Heart right ventricle (tissue), 16 donors: Measurements from ENCODE around the gene PRKCE. TPM values are rescaled to one million over a fixed set of nuclear protein-coding genes. Genes with fewer than 3 reads are reported as not detected.

Experiments used
- ATAC-seq, 8 donors: fragments of 200-7000 bp; cut with Tn5 transposase; one replicate each; pipeline ENCODE4 v1.9.1; 2020; ENCODE audit warnings: mild to moderate bottlenecking in 8 of 8, moderate library complexity in 8 of 8, moderate number of reproducible peaks in 1 of 8
- DNase-seq, 2 donors: peaks; one replicate each; pipeline ENCODE4 v3.0.0-alpha.2; 2020
- H3K27ac ChIP-seq, 10 donors: fragments of 200-600 bp; sonication (generic) in 2 of 10; one replicate each; pipeline versions ENCODE4 v1.5.0 to v1.8.0; 2020 to 2022; ENCODE audit warnings: mild to moderate bottlenecking in 3 of 10
- H3K27me3 ChIP-seq, 7 donors: fragments of 200-600 bp; one replicate each; pipeline ENCODE4 v1.8.0; 2021 to 2022; ENCODE audit warnings: mild to moderate bottlenecking in 2 of 7
- H3K36me3 ChIP-seq, 9 donors: fragments of 200-600 bp; sonication (generic) in 1 of 9; one replicate each; pipeline versions ENCODE4 v1.5.0 to v1.8.0; 2020 to 2022; ENCODE audit warnings: mild to moderate bottlenecking in 2 of 9
- H3K4me1 ChIP-seq, 9 donors: fragments of 200-600 bp; sonication (generic) in 1 of 9; one replicate each; pipeline versions ENCODE4 v1.5.0 to v1.8.0; 2020 to 2022; ENCODE audit warnings: mild to moderate bottlenecking in 4 of 9
- H3K4me3 ChIP-seq, 10 donors: fragments of 200-600 bp; sonication (generic) in 2 of 10; one replicate each; pipeline versions ENCODE4 v1.5.0 to v1.8.0; 2020 to 2022; ENCODE audit warnings: mild to moderate bottlenecking in 7 of 10, moderate library complexity in 2 of 10
- H3K9me3 ChIP-seq, 11 donors: fragments of 200-600 bp in 10 of 11; sonication (generic) in 2 of 11; one replicate each; pipeline versions ENCODE4 v1.5.0 to v1.8.0; 2013 to 2022; ENCODE audit warnings: mild to moderate bottlenecking in 2 of 11, control low read depth in 1 of 11, moderate library complexity in 1 of 11
- WGBS, 2 donors: extraction: QIAGEN DNeasy Blood & Tissue Kit; methylation state at CpG; one replicate each; pipeline ENCODE4 v1.1.7; 2013; ENCODE audit warnings: inconsistent platforms in 1 of 2; 5-methylcytosine and 5-hydroxymethylcytosine counted together
- intact Hi-C, 10 donors: fragments of 100-400 bp; cut with DNase I; formaldehyde crosslinking; loops; one replicate each; pipeline versions ENCODE4 v1.11.1 to v1.14.2; 2022
- polyA plus RNA-seq, 2 donors: library from polyadenylated mRNA; stranded (reverse); fragments of 200-250 nt; gene quantifications; one replicate each; pipeline ENCODE4 v1.2.3, GENCODE V29; 2013
- total RNA-seq, 10 donors: library from RNA; stranded (reverse); fragmentation: NEBNext Ultra II Directional in 3 of 10; extraction: Animal tissue kit (Norgen Biotek cat#: 25700) in 3 of 10; gene quantifications; one replicate each; pipeline versions ENCODE4 v1.2.1 to v1.2.4, GENCODE V29; 2021 to 2023
- TF ChIP-seq, protein P1 (sequence below), 9 donors: fragments of 200-600 bp; sonication (generic) in 2 of 9; IDR thresholded peaks; one replicate each; pipeline versions ENCODE4 v1.5.0 to v1.8.0; 2021 to 2022; ENCODE audit warnings: antibody characterized with exemption in 9 of 9, mild to moderate bottlenecking in 5 of 9, moderate library complexity in 1 of 9
- donor health status: Arrhythmogenic right ventricular cardiomyopathy.
- donor health status: ischemic (EF 13 %, LVEDD 7.1; RV severe dilation, severe dysfunction).
- donor health status: healthy with polysubstance abuse.
- donor health status: DM: no; HTN: yes; CAD: no.
- donor health status: DM: no; HTN: no; CAD: no.
- donor health status: ischemic (EF 25% LVEDD 6.9; RV normal size, moderate dysfunction).
- donor health status: ischemic (EF 25% LVEDD 5.7; RV mildly dilated, moderate dysfunction).
- donor health status: healthy.
- donor health status: DM: yes; HTN: yes; CAD: no.
- donor health status: Ischemic cardiomyopathy.
- donor health status: ischemic (EF 35%, LVEDD 5.7; RV mildly dilated, moderate dysfunction).
- donor health status: nonischemic (EF 11% LVEDD 7.7; RV severe dilation, severe dysfunction).
- donor health status: DM: yes; HTN: yes; CAD: no.
- donor health status: PGD.
- donor health status: ischemic (EF 29% LVEDD 5.4; RV normal size, mild dysfunction).
- donor health status: nonischemic (EF 23%, LVEDD 6.1; RV moderate dilation, normal function).

The PRKCE gene
- total and polyA plus RNA-seq, 12 donors = 3.7 to 22.7 (median 16.7) TPM

DNA sequence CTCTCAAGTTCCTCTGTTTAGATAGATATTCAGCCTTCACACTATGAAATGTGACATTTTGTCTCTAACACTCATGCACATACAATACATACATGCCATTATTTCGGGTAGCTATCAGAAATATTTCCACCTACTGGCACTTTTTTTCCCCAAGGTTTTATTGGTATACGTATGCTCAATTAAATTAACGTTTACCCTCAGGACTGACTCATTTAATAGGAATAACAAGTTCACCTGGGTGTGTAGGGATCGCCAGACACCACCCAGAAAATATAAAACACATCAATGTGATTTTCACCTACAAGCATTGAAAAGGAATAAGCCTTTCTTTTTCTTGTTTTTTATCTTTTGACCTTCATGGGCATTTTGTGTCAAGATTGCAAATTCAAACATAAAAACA, 507.2 kb downstream of the PRKCE start:
- ATAC-seq (no peak), DNase-seq (no peak)
- TF ChIP-seq, protein P1, sequence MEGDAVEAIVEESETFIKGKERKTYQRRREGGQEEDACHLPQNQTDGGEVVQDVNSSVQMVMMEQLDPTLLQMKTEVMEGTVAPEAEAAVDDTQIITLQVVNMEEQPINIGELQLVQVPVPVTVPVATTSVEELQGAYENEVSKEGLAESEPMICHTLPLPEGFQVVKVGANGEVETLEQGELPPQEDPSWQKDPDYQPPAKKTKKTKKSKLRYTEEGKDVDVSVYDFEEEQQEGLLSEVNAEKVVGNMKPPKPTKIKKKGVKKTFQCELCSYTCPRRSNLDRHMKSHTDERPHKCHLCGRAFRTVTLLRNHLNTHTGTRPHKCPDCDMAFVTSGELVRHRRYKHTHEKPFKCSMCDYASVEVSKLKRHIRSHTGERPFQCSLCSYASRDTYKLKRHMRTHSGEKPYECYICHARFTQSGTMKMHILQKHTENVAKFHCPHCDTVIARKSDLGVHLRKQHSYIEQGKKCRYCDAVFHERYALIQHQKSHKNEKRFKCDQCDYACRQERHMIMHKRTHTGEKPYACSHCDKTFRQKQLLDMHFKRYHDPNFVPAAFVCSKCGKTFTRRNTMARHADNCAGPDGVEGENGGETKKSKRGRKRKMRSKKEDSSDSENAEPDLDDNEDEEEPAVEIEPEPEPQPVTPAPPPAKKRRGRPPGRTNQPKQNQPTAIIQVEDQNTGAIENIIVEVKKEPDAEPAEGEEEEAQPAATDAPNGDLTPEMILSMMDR (IDR thresholded peaks at IDR 0.05) = no peak
- Histone ChIP-seq H3K4me3 (no peak overlapping the region), H3K9me3 (no peaks in the 10 kb centered on the region), H3K27ac (no peak overlapping the region), H3K36me3 (peaks cover 0 to 22% (median 0%) of the 10 kb centered on the region in 9 donors), H3K27me3 (no peaks in the 10 kb centered on the region), H3K4me1 (peaks cover 9 to 40% (median 36%) of the 10 kb centered on the region in 9 donors)
- intact Hi-C loops = no loop called here
- 92 to 95% methylated on average over 4 of the region's 4 CpGs for WGBS, 2 donors

DNA sequence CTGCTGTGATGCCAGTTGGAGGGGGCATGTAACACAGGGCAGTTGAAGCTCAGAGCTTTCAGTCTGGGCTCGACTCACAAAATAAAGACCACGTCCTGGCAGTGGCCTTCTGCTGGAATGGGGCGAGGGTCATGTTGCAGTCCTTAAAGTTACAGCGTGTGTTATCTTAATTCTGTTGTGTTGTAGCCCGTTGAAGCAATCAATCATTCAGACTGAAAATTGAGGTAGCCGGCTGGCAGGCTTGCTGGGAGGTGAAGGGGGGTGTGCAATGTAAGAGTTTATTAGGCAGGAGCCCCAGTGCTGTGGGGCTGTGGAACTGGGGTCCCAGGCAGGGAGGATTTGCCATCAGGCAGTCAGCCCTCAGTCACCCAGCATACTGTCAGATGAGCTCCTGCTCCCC, 508.9 kb downstream of the PRKCE start:
- no peak for ATAC-seq
- Histone ChIP-seq H3K27me3 (no peaks in the 10 kb centered on the region), H3K9me3 (no peaks in the 10 kb centered on the region), H3K4me1 (peaks cover 19 to 57% (median 53%) of the 10 kb centered on the region in 9 donors), H3K4me3 (no peak overlapping the region), H3K27ac (no peak overlapping the region), H3K36me3 (peaks cover 0 to 16% (median 0%) of the 10 kb centered on the region in 9 donors)
- intact Hi-C loops = no loop called here
- no peak for DNase-seq
- WGBS, 2 donors = 82 to 87% methylated on average over 6 of the region's 6 CpGs
- TF ChIP-seq, protein P1 (IDR thresholded peaks at IDR 0.05) = no peak

DNA sequence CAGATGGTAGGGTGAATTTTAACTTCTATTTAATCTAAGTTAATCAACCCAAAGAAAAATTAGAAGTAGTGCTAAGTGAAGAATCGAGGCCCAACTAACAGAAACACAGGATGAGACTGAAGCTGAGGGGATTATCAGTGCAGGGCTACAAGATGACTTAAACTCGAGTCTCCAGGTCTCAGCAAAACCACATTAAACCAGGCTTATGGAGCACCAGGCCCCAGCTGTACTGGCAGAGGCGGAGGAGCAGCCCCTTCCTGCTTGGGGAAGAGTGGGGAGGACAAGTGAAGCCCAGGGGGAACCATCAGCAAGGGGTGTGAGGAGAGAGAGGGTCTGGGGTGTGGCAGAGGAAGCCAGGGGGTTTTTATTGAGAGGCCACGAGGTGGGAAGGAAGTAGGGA, 509.8 kb downstream of the PRKCE start:
- WGBS, 2 donors = 54 to 74% methylated on average over 4 of the region's 4 CpGs
- no peak for DNase-seq
- intact Hi-C loops = no loop called here
- TF ChIP-seq, protein P1 (IDR thresholded peaks at IDR 0.05) = no peak
- Histone ChIP-seq H3K4me1 (peaks cover 19 to 64% (median 56%) of the 10 kb centered on the region in 9 donors), H3K27me3 (no peaks in the 10 kb centered on the region), H3K27ac (peak overlapping the region in 4 of 10 donors; percentile 0 to 52 (median 29)), H3K36me3 (peaks cover 0 to 13% (median 0%) of the 10 kb centered on the region in 9 donors), H3K4me3 (no peak overlapping the region), H3K9me3 (no peaks in the 10 kb centered on the region)
- no peak for ATAC-seq

DNA sequence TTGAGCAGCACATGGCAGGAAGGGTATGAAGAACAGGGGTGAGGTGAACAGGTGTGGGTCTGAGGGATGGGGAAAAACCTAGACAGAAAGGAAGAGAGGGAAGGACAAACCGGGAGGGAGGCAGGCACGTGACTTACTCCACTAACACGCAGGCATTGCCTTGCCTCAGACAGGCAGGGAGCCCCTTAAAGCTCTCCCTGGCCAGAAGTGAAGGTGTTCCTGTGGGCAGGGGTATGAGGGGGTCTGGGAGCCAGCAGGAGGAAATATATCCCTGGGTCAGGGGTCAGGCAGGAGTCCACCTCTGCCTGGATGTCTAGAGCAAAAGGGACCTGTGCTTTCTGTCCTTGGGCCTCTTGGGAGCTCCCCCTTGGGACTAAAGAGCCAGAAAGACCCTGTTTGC, 510.4 kb downstream of the PRKCE start:
- intact Hi-C loops = no loop called here
- DNase-seq (no peak), ATAC-seq (no peak)
- Histone ChIP-seq H3K27ac (peak overlapping the region in 5 of 10 donors; percentile 17 to 52 (median 23)), H3K9me3 (no peaks in the 10 kb centered on the region), H3K36me3 (peaks cover 0 to 12% (median 0%) of the 10 kb centered on the region in 9 donors), H3K4me1 (peaks cover 19 to 61% (median 54%) of the 10 kb centered on the region in 9 donors), H3K4me3 (no peak overlapping the region), H3K27me3 (no peaks in the 10 kb centered on the region)
- TF ChIP-seq, protein P1 (IDR thresholded peaks at IDR 0.05) = no peak
- 81 to 87% methylated on average over 3 of the region's 3 CpGs for WGBS, 2 donors
